Tibial nerve (tissue), 4 donors: Measurements from ENCODE around the gene ATP1B2. TPM values are rescaled to one million over a fixed set of nuclear protein-coding genes. Genes with fewer than 3 reads are reported as not detected.
"Not testable (repeated sequence)": the region's sequence is repeated elsewhere in the genome, so short reads cannot be mapped to it uniquely, and the experiment has no call there.

Experiments used
- DNase-seq, 2 donors: peaks; one replicate each; pipeline ENCODE4 v3.0.0-alpha.2; 2019; ENCODE audit warnings: low spot score in 2 of 2
- H3K27ac ChIP-seq, 4 donors: fragments of 200-600 bp; sonication (generic) in 3 of 4; one replicate each; pipeline ENCODE4 v1.5.1; 2017 to 2019; ENCODE audit warnings: mild to moderate bottlenecking in 1 of 4
- H3K27me3 ChIP-seq, 2 donors: fragments of 200-600 bp; sonication (generic) in 1 of 2; one replicate each; pipeline versions ENCODE4 v1.5.1 to v1.6.0; 2017 to 2019
- H3K36me3 ChIP-seq, 3 donors: fragments of 200-600 bp; sonication (generic); one replicate each; pipeline ENCODE4 v1.5.1; 2018 to 2019
- H3K4me1 ChIP-seq, 4 donors: fragments of 200-600 bp; sonication (generic) in 3 of 4; one replicate each; pipeline ENCODE4 v1.5.1; 2017 to 2019
- H3K4me3 ChIP-seq, 4 donors: fragments of 200-600 bp; sonication (generic) in 3 of 4; one replicate each; pipeline ENCODE4 v1.5.1; 2017 to 2019; ENCODE audit warnings: mild to moderate bottlenecking in 1 of 4, moderate library complexity in 1 of 4
- H3K9me3 ChIP-seq, 4 donors: fragments of 200-600 bp; sonication (generic) in 3 of 4; one replicate each; pipeline ENCODE4 v1.5.1; 2017 to 2019
- CTCF ChIP-seq, 5 experiments: fragments of 200-600 bp in 3 of 5; fragments of 450-650 bp in 2 of 5; sonication (generic) in 3 of 5; IDR thresholded peaks; one replicate each; pipeline ENCODE4 v1.5.1; 2016 to 2019; ENCODE audit warnings: antibody characterized with exemption in 5 of 5, mild to moderate bottlenecking in 3 of 5, moderate library complexity in 2 of 5
- EP300 ChIP-seq, 2 donors: sonication (generic); formaldehyde crosslinking; IDR thresholded peaks; one replicate each; pipeline ENCODE4 v1.6.1; 2017; ENCODE audit warnings: antibody characterized with exemption in 2 of 2, mild to moderate bottlenecking in 1 of 2
- POLR2A ChIP-seq, 2 donors: fragments of 450-650 bp; IDR thresholded peaks; one replicate each; pipeline ENCODE4 v1.6.1; 2017; ENCODE audit warnings: antibody characterized with exemption in 2 of 2, mild to moderate bottlenecking in 2 of 2, moderate library complexity in 2 of 2
- WGBS, 2 donors: methylation state at CpG; one replicate each; pipeline ENCODE4 v1.1.5; 2018; 5-methylcytosine and 5-hydroxymethylcytosine counted together
- total RNA-seq, 4 donors: library from RNA; depleted of rRNA; stranded (reverse); fragments of >200 nt; gene quantifications; one replicate each; pipeline ENCODE4 v1.1.0, GENCODE V29; 2016

ATP1B2 gene
- total RNA-seq, 4 donors from 2014 or later = 1.5 to 3.9 (median 1.9) TPM

- WGBS, 2 donors = 70 to 92% methylated on average over 2 of the region's 2 CpGs
- DNase-seq = no peak
- Histone ChIP-seq H3K9me3 (no peaks in the 10 kb centered on the region), H3K4me1 (peaks cover 0 to 3% (median 0%) of the 10 kb centered on the region in 4 donors), H3K27me3 (no peaks in the 10 kb centered on the region), H3K27ac (no peak overlapping the region), H3K36me3 (no peaks in the 10 kb centered on the region), H3K4me3 (no peak overlapping the region)
- TF ChIP-seq EP300 (IDR thresholded peaks at IDR 0.05) = no peak
Measured at GRCh38 chr17:7633093-7633492, 17.6 kb upstream of the ATP1B2 start.

- WGBS, 2 donors = 18 to 28% methylated on average over 5 of the region's 5 CpGs
- peak in 1 of 2 donors; percentile 24 for DNase-seq
- Histone ChIP-seq H3K27ac (no peak overlapping the region), H3K27me3 (no peaks in the 10 kb centered on the region), H3K4me1 (no peaks in the 10 kb centered on the region), H3K9me3 (no peaks in the 10 kb centered on the region), H3K4me3 (no peak overlapping the region), H3K36me3 (no peaks in the 10 kb centered on the region)
- TF ChIP-seq CTCF (IDR thresholded peaks at IDR 0.05) (peak; percentile 18 to 39 (median 36)), EP300 (IDR thresholded peaks at IDR 0.05) (no peak)
Measured at GRCh38 chr17:7634384-7634783, 16.3 kb upstream of the ATP1B2 start.

- H3K27ac ChIP-seq = no peak overlapping the region
- TF ChIP-seq EP300 (IDR thresholded peaks at IDR 0.05) (no peak), POLR2A (IDR thresholded peaks at IDR 0.05) (no peak), CTCF (IDR thresholded peaks at IDR 0.05) (no peak)
- no peaks in the 10 kb centered on the region for H3K36me3 ChIP-seq
- no peaks in the 10 kb centered on the region for H3K4me1 ChIP-seq
- no peak for DNase-seq
- 50 to 58% methylated on average over 5 of the region's 5 CpGs for whole genome bisulfite sequencing, 2 donors
- no peaks in the 10 kb centered on the region for H3K27me3 ChIP-seq
- H3K4me3 ChIP-seq = no peak overlapping the region
- no peaks in the 10 kb centered on the region for H3K9me3 ChIP-seq
Measured at GRCh38 chr17:7636163-7636562, 14.6 kb upstream of the ATP1B2 start.

- DNase-seq = no peak
- Histone ChIP-seq H3K36me3 (no peaks in the 10 kb centered on the region), H3K9me3 (no peaks in the 10 kb centered on the region), H3K4me3 (no peak overlapping the region), H3K27ac (no peak overlapping the region), H3K27me3 (no peaks in the 10 kb centered on the region), H3K4me1 (no peaks in the 10 kb centered on the region)
- TF ChIP-seq CTCF (IDR thresholded peaks at IDR 0.05) = no peak
- no peak for TF ChIP-seq POLR2A (IDR thresholded peaks at IDR 0.05)
- TF ChIP-seq EP300 (IDR thresholded peaks at IDR 0.05) = no peak
- WGBS, 2 donors = 90 to 93% methylated on average over 11 to 26 of the region's 26 CpGs
Measured at GRCh38 chr17:7640783-7641182, 9.9 kb upstream of the ATP1B2 start.

GRCh38 chr17:7641635-7642034 lies 9.1 kb upstream of the ATP1B2 start:
- not testable (repeated sequence) for H3K27ac ChIP-seq, H3K9me3 ChIP-seq, DNase-seq, H3K27me3 ChIP-seq, H3K4me3 ChIP-seq, H3K36me3 ChIP-seq, H3K4me1 ChIP-seq
- WGBS, 2 donors = 57 to 63% methylated on average over 6 to 7 of the region's 7 CpGs

- no peaks in the 10 kb centered on the region for H3K9me3 ChIP-seq
- H3K4me3 ChIP-seq = no peak overlapping the region
- H3K36me3 ChIP-seq = no peaks in the 10 kb centered on the region
- WGBS, 2 donors = 86 to 88% methylated on average over 4 of the region's 4 CpGs
- H3K27me3 ChIP-seq = peaks cover 0 to 13% of the 10 kb centered on the region in 2 donors
- TF ChIP-seq CTCF (IDR thresholded peaks at IDR 0.05) = no peak
- no peak for TF ChIP-seq POLR2A (IDR thresholded peaks at IDR 0.05)
- TF ChIP-seq EP300 (IDR thresholded peaks at IDR 0.05) = no peak
- H3K4me1 ChIP-seq = no peaks in the 10 kb centered on the region
- H3K27ac ChIP-seq = no peak overlapping the region
- DNase-seq = no peak
Measured at GRCh38 chr17:7644775-7645174, 6.0 kb upstream of the ATP1B2 start.
